GM12878 (cell line): Measurements from ENCODE around the gene AIG1.

ENCODE experiments used
- MYB ChIP-seq: fragments of 150-350 bp; IDR thresholded peaks from 2 replicates; pipeline ENCODE4 v1.6.1; 2014; ENCODE audit warnings: mild to moderate bottlenecking, low read depth, low read length, borderline replicate concordance
- STAT1 ChIP-seq: fragments of 450-650 bp; conservative IDR thresholded peaks from 2 replicates; pipeline ENCODE4 v1.6.1; 2014; ENCODE audit warnings: antibody characterized with exemption, mild to moderate bottlenecking

- TF ChIP-seq STAT1 (no peak), MYB (no peak)
Observed at GRCh38 chr6:143127941-143128680, 67.4 kb downstream of the AIG1 start.
